ENCODE measurements around the gene CDC42EP1. TPM values are rescaled to one million over a fixed set of nuclear protein-coding genes. Genes with fewer than 3 reads are reported as not detected.

CDC42EP1 gene
- total and polyA plus RNA-seq, 4 experiments from 2014 or later = not detected

DNA sequence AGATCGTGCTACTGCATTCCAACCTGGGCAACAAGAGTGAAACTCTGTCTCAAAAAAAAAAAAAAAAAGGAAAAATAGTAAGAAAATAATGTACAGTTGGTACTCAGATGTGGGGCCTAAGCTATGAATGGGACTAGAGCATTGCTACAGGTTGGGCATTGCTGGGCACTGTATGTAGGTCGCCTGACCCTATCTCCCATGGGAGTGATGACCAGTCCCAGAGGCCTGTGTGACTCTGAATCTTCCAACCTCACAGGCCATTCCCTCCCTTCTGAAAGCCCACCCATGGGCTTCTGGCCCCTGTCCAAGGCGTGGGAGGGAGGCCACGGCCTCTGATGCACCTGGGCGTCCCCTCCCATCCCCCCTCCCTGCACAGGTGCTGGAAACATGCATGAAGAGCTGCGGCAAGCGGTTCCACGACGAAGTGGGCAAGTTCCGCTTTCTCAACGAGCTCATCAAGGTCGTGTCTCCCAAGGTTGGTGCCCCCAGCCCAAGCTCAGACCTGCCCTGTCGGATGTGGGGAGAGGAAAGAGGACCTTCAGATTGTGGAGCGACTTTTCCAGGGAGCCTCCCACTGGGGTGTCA is 57.9 kb downstream of the CDC42EP1 start:
- intact Hi-C loops (cut with micrococcal nuclease) = no loop called here

DNA sequence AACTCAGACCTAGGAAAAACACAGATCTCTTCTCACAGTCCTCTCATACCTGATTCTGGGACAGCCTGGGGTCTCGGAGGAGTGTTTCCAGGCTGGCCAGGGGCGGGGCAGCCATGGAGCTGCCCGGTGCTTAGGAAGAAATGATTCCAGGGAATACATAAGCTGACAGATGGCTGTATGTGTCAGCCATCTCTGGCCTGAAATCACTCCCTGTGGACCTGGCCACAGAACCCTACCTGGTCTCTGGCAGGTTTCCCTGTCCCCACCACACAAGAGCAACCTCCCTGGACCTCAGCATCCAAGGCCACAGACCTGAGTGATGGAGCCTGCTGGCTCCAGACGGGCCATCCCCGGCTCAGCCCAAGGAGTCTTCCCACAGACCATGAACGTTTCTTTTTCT is 58.4 kb downstream of the CDC42EP1 start:
- H3K27ac ChIP-seq (ENCODE audit: low read depth, low read length) = no peak overlapping the region
- H3K36me3 Mint-ChIP-seq = peaks cover 2 to 43% of the 10 kb centered on the region in 2 donors
- H3K27ac Mint-ChIP-seq = no peak overlapping the region
- CTCF ChIA-PET (ENCODE audit: partially characterized antibody) = interaction anchor here (3.6 to 22.8 kb wide), 2 partner anchors 10 to 21 kb away, joined by 28 to 493 read pairs; partner anchors contain the start of genes GGA1 and SH3BP1
- H3K4me3 Mint-ChIP-seq = no peak overlapping the region
- peaks cover 34% of the 10 kb centered on the region for H3K36me3 ChIP-seq (ENCODE audit: insufficient read depth, low read length)
- no peaks in the 10 kb centered on the region for H3K27me3 Mint-ChIP-seq
- H3K4me3 ChIP-seq (ENCODE audit: low read length in 2 of 2) = no peak overlapping the region
- peak in 1 of 5 donors; percentile 2 for DNase-seq
- H3K9me3 Mint-ChIP-seq = no peaks in the 10 kb centered on the region
- no peaks in the 10 kb centered on the region for H3K27me3 ChIP-seq (ENCODE audit: insufficient read depth, low read length)
- peaks cover 1 to 8% (median 6%) of the 10 kb centered on the region in 4 donors for H3K4me1 Mint-ChIP-seq
- intact Hi-C loops (cut with micrococcal nuclease) = no loop called here
- no peaks in the 10 kb centered on the region for H3K9me3 ChIP-seq (ENCODE audit: control insufficient read depth in 1 of 2, low read length in 2 of 2)
- H3K4me1 ChIP-seq (ENCODE audit: insufficient read depth, low read length) = peaks cover 6% of the 10 kb centered on the region
- POLR2A ChIA-PET (ENCODE audit: partially characterized antibody) = interaction anchor here (1.6 to 4.4 kb wide), 2 partner anchors 10 to 56 kb away, joined by 4 to 23 read pairs; partner anchors contain the start of genes GGA1 and LGALS1

More for the DNA sequence above, 57.9 kb downstream of the CDC42EP1 start:
- no peaks in the 10 kb centered on the region for H3K27me3 ChIP-seq (ENCODE audit: insufficient read depth, low read length)
- ChIA-PET CTCF (ENCODE audit: partially characterized antibody) (interaction anchor here (3.6 to 22.8 kb wide), 2 partner anchors 10 to 22 kb away, joined by 28 to 493 read pairs; partner anchors contain the start of genes GGA1 and SH3BP1), POLR2A (ENCODE audit: partially characterized antibody) (interaction anchor here (1.2 to 4.4 kb wide), 3 partner anchors 9 to 49 kb away, joined by 4 to 23 read pairs (median 4); partner anchors contain the start of gene GGA1)
- H3K9me3 ChIP-seq (ENCODE audit: control insufficient read depth in 1 of 2, low read length in 2 of 2) = no peaks in the 10 kb centered on the region
- peak in 1 of 5 donors; percentile 6 for DNase-seq
- peaks cover 0 to 4% (median 3%) of the 10 kb centered on the region in 4 donors for H3K4me1 Mint-ChIP-seq
- H3K4me3 ChIP-seq (ENCODE audit: low read length in 2 of 2) = no peak overlapping the region
- H3K27ac Mint-ChIP-seq = no peak overlapping the region
- no peaks in the 10 kb centered on the region for H3K27me3 Mint-ChIP-seq
- no peak overlapping the region for H3K4me3 Mint-ChIP-seq
- no peak overlapping the region for H3K27ac ChIP-seq (ENCODE audit: low read depth, low read length)
- H3K36me3 Mint-ChIP-seq = peaks cover 0 to 41% of the 10 kb centered on the region in 2 donors
- H3K36me3 ChIP-seq (ENCODE audit: insufficient read depth, low read length) = peaks cover 34% of the 10 kb centered on the region
- H3K4me1 ChIP-seq (ENCODE audit: insufficient read depth, low read length) = peaks cover under 1% of the 10 kb centered on the region
- H3K9me3 Mint-ChIP-seq = no peaks in the 10 kb centered on the region

Other genes with a start within 250 kb of the CDC42EP1 start
- gene ELFN2, start 133.0 kb upstream of the CDC42EP1 start, total RNA-seq = under 1 TPM; 0.32 to 0.55 TPM
- gene ELFN2, start 133.0 kb upstream of the CDC42EP1 start, polyA plus RNA-seq = not detected
- gene MFNG, start 74.1 kb upstream of the CDC42EP1 start, total RNA-seq = 100 to 1,000 TPM; 213 to 218 TPM
- gene MFNG, start 74.1 kb upstream of the CDC42EP1 start, polyA plus RNA-seq = 100 to 1,000 TPM; 339 to 441 TPM
- gene CARD10, start 41.1 kb upstream of the CDC42EP1 start, total RNA-seq = under 1 TPM; 0.42 to 0.61 TPM
- not detected for gene CARD10, start 41.1 kb upstream of the CDC42EP1 start, polyA plus RNA-seq
- 1 to 10 TPM in 1 of 2 experiments, not detected in 1; 1.0 TPM for gene LGALS2, start 19.6 kb downstream of the CDC42EP1 start, total RNA-seq
- not detected for gene LGALS2, start 19.6 kb downstream of the CDC42EP1 start, polyA plus RNA-seq
- gene GGA1, start 48.4 kb downstream of the CDC42EP1 start, total RNA-seq = 100 to 1,000 TPM; 108 to 109 TPM
- 10 to 100 TPM; 16.3 to 26.7 TPM for gene GGA1, start 48.4 kb downstream of the CDC42EP1 start, polyA plus RNA-seq
- gene SH3BP1, start 79.2 kb downstream of the CDC42EP1 start, total RNA-seq = 10 to 100 TPM; 84.0 to 89.2 TPM
- gene SH3BP1, start 79.2 kb downstream of the CDC42EP1 start, polyA plus RNA-seq = 10 to 100 TPM; 17.6 to 30.3 TPM
- 1 to 10 TPM; 7.3 to 9.8 TPM for gene PDXP, start 98.2 kb downstream of the CDC42EP1 start, total RNA-seq
- gene PDXP, start 98.2 kb downstream of the CDC42EP1 start, polyA plus RNA-seq = 1 to 10 TPM in 1 of 2 donors, under 1 TPM in 1; 0.38 to 7.1 TPM
- gene LGALS1, start 115.2 kb downstream of the CDC42EP1 start, total RNA-seq = 10 to 100 TPM; 64.8 to 68.7 TPM
- 100 to 1,000 TPM; 315 to 358 TPM for gene LGALS1, start 115.2 kb downstream of the CDC42EP1 start, polyA plus RNA-seq
- 10 to 100 TPM; 50.3 to 52.0 TPM for gene NOL12, start 125.9 kb downstream of the CDC42EP1 start, total RNA-seq
- 10 to 100 TPM; 38.8 to 51.6 TPM for gene NOL12, start 125.9 kb downstream of the CDC42EP1 start, polyA plus RNA-seq
- gene TRIOBP, start 136.6 kb downstream of the CDC42EP1 start, total RNA-seq = 10 to 100 TPM; 25.8 to 26.1 TPM
- 10 to 100 TPM in 1 of 2 donors, 1 to 10 TPM in 1; 9.2 to 13.0 TPM for gene TRIOBP, start 136.6 kb downstream of the CDC42EP1 start, polyA plus RNA-seq
- gene GCAT, start 247.5 kb downstream of the CDC42EP1 start, total RNA-seq = 1 to 10 TPM; 3.4 to 4.4 TPM
- gene GCAT, start 247.5 kb downstream of the CDC42EP1 start, polyA plus RNA-seq = 1 to 10 TPM; 2.9 to 6.8 TPM

All from CD4-positive, alpha-beta memory T cell (primary cell).